Vagina (tissue), 2 donors: ENCODE measurements around the gene TSPAN14.

Source experiments
- CTCF ChIP-seq, 3 experiments: fragments of 450-650 bp in 2 of 3; fragments of 200-600 bp in 1 of 3; sonication (generic) in 1 of 3; IDR thresholded peaks; one replicate each; pipeline ENCODE4 v1.5.1; 2017 to 2019; ENCODE audit warnings: antibody characterized with exemption in 3 of 3, mild to moderate bottlenecking in 2 of 3, moderate library complexity in 2 of 3
- POLR2A ChIP-seq, 2 donors: fragments of 450-650 bp; IDR thresholded peaks; one replicate each; pipeline ENCODE4 v1.6.1; 2017; ENCODE audit warnings: antibody characterized with exemption in 2 of 2, mild to moderate bottlenecking in 2 of 2, moderate library complexity in 2 of 2
- POLR2AphosphoS5 ChIP-seq, 2 donors: sonication (generic); formaldehyde crosslinking; IDR thresholded peaks; one replicate each; pipeline ENCODE4 v1.9.0; 2017; ENCODE audit warnings: antibody characterized with exemption in 2 of 2, mild to moderate bottlenecking in 2 of 2, low read depth in 1 of 2; ENCODE audit not compliant: insufficient read depth in 1 of 2

- TF ChIP-seq CTCF (IDR thresholded peaks at IDR 0.05) (no peak), POLR2AphosphoS5 (IDR thresholded peaks at IDR 0.05; ENCODE audit: insufficient read depth in 1 of 2, low read depth in 1 of 2) (peak in 1 of 2 donors; percentile 27), POLR2A (IDR thresholded peaks at IDR 0.05) (no peak)
Measured at GRCh38 chr10:80412486-80412885, 41.6 kb upstream of the TSPAN14 start.
